HUES48 (cell line): ENCODE measurements around the gene WHRN.

Experiments used
- H3K27ac ChIP-seq: one replicate; pipeline ENCODE4 v1.7.0; 2013; ENCODE audit warnings: low read depth, low read length, inconsistent platforms
- H3K27me3 ChIP-seq: 2 replicates; pipeline ENCODE4 v1.6.1; 2013; ENCODE audit warnings: mild to moderate bottlenecking, low read length; ENCODE audit not compliant: control insufficient read depth, insufficient read depth
- H3K36me3 ChIP-seq: 2 replicates; pipeline ENCODE4 v1.6.1; 2013; ENCODE audit warnings: low read length; ENCODE audit not compliant: control insufficient read depth, insufficient read depth
- H3K4me1 ChIP-seq: 2 replicates; pipeline ENCODE4 v1.6.1; 2013; ENCODE audit warnings: mild to moderate bottlenecking, low read length; ENCODE audit not compliant: control insufficient read depth, insufficient read depth
- H3K4me3 ChIP-seq: 2 replicates; pipeline ENCODE4 v1.5.1; 2013; ENCODE audit warnings: mild to moderate bottlenecking, low read depth, low read length
- H3K9ac ChIP-seq: 2 replicates; pipeline ENCODE4 v1.6.1; 2013; ENCODE audit warnings: mild to moderate bottlenecking, low read depth, low read length, moderate library complexity
- H3K9me3 ChIP-seq: 2 replicates; pipeline ENCODE4 v1.6.1; 2013; ENCODE audit warnings: low read length; ENCODE audit not compliant: control insufficient read depth, insufficient read depth

The WHRN gene

DNA sequence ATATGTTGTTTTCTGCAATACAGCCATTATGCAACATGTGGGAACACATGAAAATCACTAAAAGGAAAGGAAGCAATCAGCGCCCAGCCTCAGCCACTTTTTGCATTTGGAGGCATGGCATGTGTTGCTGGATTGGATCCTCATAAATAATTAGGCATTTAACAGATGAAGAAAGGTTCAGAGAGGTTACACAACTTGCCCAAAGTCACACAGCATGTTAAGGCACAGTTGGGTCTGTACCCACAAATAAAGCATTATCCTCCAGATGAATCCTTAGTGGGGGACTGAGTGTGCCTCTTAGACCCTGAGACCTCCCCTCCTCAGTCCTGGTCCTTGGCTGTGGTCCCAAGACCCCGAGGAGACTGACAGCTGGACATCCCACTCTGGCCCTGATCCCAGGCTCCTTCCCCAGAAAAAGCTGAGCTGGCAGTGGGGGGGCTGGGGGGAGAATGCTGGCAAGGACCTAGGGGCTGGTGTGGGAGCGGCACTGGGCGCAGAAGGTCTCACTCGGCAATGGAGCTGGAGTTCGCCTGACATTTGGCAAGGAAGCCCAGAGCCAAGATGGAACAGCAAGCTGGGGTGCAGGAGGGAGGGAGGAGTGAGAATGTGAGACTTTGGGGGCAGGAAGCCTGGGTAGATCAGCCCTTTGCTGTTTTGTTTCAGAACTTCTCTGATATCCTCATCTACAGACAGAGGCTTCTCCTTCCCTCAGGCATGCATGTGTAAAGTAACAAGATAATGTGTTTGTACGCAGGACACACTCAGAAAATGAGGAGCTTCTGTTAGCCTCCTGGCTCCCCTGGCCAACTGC is 110.5 kb downstream of the WHRN start:
- H3K9ac ChIP-seq = no peak overlapping the region
- H3K4me3 ChIP-seq = no peak overlapping the region
- H3K9me3 ChIP-seq = no peaks in the 10 kb centered on the region
- H3K36me3 ChIP-seq = no peaks in the 10 kb centered on the region
- H3K27me3 ChIP-seq = no peaks in the 10 kb centered on the region
- peaks cover 13% of the 10 kb centered on the region for H3K4me1 ChIP-seq
- no peak overlapping the region for H3K27ac ChIP-seq

DNA sequence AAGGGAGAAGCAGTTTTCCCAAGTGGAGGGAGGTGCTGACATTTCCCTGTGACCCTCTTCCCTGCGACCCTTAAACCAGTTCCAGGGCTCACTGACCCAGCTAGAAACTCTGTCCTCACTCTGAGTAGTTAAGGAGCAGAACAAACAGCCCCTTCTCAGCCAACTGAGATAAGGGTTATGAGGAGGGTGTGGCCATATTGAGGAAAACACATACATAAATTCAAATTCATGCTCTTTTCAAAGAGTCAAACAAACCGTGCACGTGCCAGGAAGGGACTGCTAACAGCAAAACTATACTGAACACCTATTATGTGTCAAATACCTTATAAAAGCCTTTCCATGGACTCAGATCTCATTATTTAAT is 112.5 kb downstream of the WHRN start:
- H3K4me1 ChIP-seq = peaks cover 21% of the 10 kb centered on the region
- H3K27ac ChIP-seq = no peak overlapping the region
- no peaks in the 10 kb centered on the region for H3K9me3 ChIP-seq
- no peak overlapping the region for H3K4me3 ChIP-seq
- H3K27me3 ChIP-seq = no peaks in the 10 kb centered on the region
- H3K9ac ChIP-seq = no peak overlapping the region
- H3K36me3 ChIP-seq = no peaks in the 10 kb centered on the region

DNA sequence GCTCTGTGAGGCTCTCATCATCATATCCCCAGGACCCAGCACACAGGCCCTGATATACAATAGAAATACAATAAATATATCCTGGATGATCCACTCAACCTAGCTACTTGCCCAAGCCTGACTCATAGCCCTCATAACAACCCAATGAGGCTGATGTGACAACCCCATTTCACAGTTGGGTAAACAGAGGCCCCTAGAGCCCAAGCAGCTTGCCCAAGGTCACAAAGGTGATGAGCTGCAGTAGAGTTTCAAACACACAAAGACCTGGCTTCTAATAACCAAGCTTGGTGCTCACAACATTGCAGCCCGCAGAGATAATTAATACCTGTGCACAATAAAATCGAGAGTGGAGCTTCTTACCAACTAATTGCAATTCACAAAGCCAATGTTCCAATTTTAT is 114.3 kb downstream of the WHRN start:
- Histone ChIP-seq H3K4me3 (no peak overlapping the region), H3K9ac (no peak overlapping the region), H3K27ac (no peak overlapping the region), H3K27me3 (no peaks in the 10 kb centered on the region), H3K36me3 (no peaks in the 10 kb centered on the region), H3K4me1 (peaks cover 31% of the 10 kb centered on the region), H3K9me3 (no peaks in the 10 kb centered on the region)

DNA sequence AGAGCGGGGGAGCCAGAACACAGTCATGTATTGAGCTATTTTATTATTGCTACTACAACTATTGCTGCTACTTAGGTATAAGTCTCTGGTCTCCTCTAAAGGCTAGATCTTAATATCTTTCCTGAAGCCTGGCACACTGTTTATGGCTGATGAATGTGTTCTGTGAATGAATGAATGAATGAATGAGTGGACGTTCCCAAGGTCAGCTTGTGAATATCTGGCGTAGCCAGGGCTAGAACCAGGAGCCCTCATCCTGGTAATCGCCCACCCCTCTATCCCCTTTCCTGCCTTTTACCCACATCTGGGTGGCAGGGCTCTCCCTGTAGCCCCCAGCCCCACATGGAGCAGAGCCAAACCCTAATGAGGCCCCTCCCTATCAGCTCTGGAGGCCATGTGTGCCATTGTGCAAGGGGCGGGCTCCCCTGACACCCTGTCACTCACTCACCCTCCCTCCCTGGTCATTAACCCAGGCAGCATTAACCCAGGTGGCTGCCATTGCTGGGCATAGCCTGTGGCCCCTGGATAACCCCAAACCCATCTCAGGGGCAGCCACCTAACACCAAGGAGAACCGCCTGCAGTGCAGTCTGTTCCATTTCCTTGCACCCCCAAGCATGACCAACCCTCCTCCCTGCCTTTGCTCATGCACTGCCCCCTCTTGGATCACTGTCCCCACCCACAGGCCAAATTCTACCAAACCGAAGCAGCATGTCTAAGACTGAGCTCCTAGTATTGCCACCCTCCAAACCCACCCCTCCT is 115.5 kb downstream of the WHRN start:
- peaks cover 36% of the 10 kb centered on the region for H3K4me1 ChIP-seq
- no peak overlapping the region for H3K9ac ChIP-seq
- no peaks in the 10 kb centered on the region for H3K36me3 ChIP-seq
- no peaks in the 10 kb centered on the region for H3K27me3 ChIP-seq
- H3K4me3 ChIP-seq = no peak overlapping the region
- no peak overlapping the region for H3K27ac ChIP-seq
- no peaks in the 10 kb centered on the region for H3K9me3 ChIP-seq

DNA sequence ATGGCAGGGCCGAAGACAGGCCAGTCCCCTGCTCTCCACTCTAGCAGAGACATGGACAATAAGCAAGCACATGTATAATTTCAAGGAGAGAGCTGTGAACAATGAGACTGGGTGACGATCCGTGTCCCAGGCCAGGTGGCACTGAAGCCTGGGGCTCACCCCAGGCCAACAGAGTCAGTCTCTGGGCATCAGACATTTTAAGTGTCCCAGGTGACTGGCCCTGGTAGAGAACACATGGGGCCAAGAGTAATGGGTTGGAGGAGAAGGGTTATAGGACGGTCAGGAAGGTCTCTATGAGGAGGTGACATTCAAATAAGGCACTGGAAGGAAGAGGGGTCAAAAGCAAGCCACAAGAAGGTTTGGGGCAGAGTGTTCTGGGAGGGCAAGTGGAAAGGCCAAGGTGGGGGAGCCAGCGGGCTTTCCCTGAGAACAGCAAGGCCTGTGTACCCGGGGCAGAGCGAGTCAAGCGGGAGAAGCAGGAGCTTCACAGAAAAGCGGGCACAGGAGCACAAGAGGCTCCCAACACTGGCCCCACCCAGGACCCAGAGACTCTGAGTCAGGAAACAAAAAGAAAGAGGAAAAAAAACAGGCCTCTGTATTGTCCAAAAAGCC is 116.4 kb downstream of the WHRN start:
- Histone ChIP-seq H3K9ac (no peak overlapping the region), H3K27me3 (no peaks in the 10 kb centered on the region), H3K4me1 (peaks cover 37% of the 10 kb centered on the region), H3K4me3 (no peak overlapping the region), H3K9me3 (no peaks in the 10 kb centered on the region), H3K27ac (no peak overlapping the region), H3K36me3 (no peaks in the 10 kb centered on the region)

DNA sequence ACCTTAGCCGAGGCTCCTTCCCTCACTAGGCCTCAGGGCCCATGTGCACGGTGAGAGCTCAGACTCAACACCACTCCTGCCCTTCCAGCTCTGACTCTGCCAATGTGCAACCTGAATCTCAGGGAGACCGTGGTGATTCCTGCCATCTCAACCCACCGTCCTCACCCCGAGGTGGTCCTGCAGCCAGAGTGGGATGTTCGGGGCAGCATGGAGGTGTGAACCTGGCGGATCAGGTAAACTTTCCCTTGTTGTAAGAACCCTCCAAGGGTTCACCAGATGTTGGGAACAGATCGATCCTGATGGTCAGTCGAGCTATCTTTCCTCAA is 117.0 kb downstream of the WHRN start:
- Histone ChIP-seq H3K36me3 (no peaks in the 10 kb centered on the region), H3K4me1 (peaks cover 43% of the 10 kb centered on the region), H3K27me3 (no peaks in the 10 kb centered on the region), H3K9me3 (no peaks in the 10 kb centered on the region), H3K4me3 (no peak overlapping the region), H3K27ac (peak overlapping the region; percentile 52), H3K9ac (no peak overlapping the region)

DNA sequence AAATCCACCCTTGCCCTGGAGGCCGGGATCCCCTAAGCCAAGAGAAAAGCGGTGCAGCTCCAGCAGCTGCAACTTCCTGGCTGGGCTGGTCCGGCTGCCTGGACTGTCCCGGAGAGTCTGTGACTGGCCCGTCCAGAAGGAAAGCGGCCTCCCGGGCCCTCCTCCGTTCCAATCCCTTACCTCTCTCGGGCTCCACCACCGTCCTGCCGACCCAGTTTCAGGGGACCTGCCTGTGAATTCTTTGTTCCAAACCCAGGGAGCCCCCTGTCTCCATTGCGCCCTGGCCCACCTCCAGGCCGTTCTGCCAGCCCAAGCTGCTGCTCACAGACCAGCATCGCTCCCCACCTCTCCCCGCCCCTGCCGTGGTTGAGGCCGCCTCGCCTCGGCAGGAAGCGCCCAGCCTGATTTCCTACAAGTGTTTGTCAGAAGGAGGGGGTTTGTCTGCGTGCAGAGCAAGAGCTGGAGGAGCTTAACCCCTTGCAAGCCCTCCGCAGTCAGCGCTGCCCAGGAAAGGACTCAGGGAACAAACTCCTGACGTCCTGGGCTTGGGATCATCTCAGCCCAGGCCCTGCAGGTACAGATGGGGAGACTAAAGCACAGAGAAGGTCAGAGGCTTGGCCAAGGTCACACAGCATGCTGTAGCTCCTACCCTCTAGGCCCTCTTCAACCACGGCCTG is 117.5 kb downstream of the WHRN start, which contains the start of gene AKNA:
Gene AKNA, minus strand, starts transcription at position 303 of the 677 bp plus-strand sequence. CDS start 6,649 bp downstream, outside the sequence.
- peak within 1 kb of the TSS; percentile 38 for H3K4me3 ChIP-seq
- H3K4me1 ChIP-seq = peaks cover 46% of the 10 kb centered on the region
- H3K9me3 ChIP-seq = no peaks in the 10 kb centered on the region
- H3K9ac ChIP-seq = no peak within 1 kb of the TSS
- H3K27me3 ChIP-seq = no peaks in the 10 kb centered on the region
- peak within 1 kb of the TSS; percentile 52 for H3K27ac ChIP-seq
- no peaks in the 10 kb centered on the region for H3K36me3 ChIP-seq

DNA sequence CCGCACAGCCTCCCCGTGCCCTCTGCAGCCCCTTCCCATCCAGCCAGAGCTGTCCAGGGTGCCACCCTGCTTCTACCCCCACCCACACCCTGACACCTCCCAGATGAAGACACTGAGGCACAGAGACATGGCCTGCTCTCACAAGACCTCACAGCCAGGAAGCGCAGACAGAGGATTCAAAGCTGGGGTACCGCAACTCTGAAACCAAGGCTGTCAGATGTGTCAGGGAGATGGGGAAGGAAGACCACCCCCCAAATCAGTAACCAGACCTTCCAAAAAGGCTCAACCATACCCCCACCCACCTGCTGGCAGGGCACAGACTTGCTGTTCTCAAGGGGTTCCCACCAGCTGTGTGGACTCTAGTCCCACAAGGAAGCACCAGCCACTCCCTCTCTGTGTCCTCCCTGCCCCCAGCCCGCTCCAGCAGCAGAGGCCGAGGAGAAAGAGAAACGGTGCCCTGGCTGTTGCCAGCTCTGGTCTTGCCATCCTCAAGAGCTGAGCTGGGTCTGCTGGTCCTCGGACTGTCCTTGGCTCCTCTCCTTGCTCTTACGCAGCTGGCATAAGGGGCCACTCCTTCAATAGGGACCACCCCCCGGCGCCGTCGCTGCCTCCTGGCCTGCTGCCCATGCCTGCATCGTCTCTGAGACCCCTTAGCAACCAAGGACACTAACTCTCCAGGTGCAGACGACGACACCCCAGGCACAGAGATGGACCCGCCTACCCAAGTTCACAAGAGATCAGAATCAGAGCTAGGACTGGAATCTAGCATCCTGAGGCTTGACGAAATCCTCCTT is 118.2 kb downstream of the WHRN start:
- Histone ChIP-seq H3K27ac (peak overlapping the region; percentile 52), H3K9me3 (no peaks in the 10 kb centered on the region), H3K9ac (no peak overlapping the region), H3K27me3 (no peaks in the 10 kb centered on the region), H3K36me3 (no peaks in the 10 kb centered on the region), H3K4me3 (peak overlapping the region; percentile 38), H3K4me1 (peaks cover 49% of the 10 kb centered on the region)

DNA sequence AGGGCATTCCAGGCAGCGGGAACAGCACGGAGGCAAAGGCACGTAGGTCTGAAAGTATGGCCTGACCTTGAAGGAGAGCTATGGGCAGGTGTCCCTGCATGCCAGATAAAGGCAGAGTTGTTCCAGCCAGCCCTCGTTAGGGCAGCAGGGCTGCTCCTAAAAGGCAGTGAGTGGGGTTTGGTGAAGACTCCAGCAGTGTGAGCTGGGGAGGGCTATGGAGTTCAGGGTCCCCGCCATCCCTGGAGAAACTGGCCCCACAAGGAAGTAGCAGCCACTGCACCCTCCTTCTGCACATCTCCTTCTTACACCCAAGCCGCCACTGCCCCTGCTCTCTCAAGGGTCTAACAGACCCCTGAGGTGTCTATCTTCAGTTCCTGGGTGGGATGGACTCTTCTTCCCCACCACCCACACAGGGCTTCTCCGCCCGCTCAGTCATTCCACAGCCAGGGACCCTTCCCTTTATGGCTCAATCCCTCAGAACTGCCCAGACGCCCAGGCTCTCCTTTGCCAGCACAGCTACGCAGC is 118.8 kb downstream of the WHRN start:
- no peak overlapping the region for H3K9ac ChIP-seq
- no peak overlapping the region for H3K4me3 ChIP-seq
- H3K4me1 ChIP-seq = peaks cover 49% of the 10 kb centered on the region
- H3K9me3 ChIP-seq = no peaks in the 10 kb centered on the region
- no peak overlapping the region for H3K27ac ChIP-seq
- no peaks in the 10 kb centered on the region for H3K27me3 ChIP-seq
- H3K36me3 ChIP-seq = no peaks in the 10 kb centered on the region
